GM23338 (cell line): ENCODE results near the gene PPM1H. TPM values are rescaled to one million over a fixed set of nuclear protein-coding genes. Genes with fewer than 3 reads are reported as not detected.

Source experiments
- ATAC-seq: fragments of 200-7000 bp; cut with Tn5 transposase; 3 replicates; pipeline ENCODE4 v1.9.1; 2020
- DNase-seq: peaks from one replicate; pipeline ENCODE4 v3.0.0-alpha.2; 2015; ENCODE audit warnings: low spot score
- H2AFZ ChIP-seq: fragments of 200-600 bp; sonication (generic); 2 replicates; pipeline ENCODE4 v1.8.0; 2016; ENCODE audit warnings: antibody characterized with exemption, mild to moderate bottlenecking, moderate library complexity
- H3F3A ChIP-seq: fragments of 200-600 bp; sonication (generic); replicated peaks from 2 replicates; pipeline ENCODE4 v1.8.0; 2017; ENCODE audit warnings: antibody characterized with exemption, mixed run types, low read depth
- H3K27ac ChIP-seq: fragments of 200-600 bp; sonication (generic); 2 replicates; pipeline ENCODE4 v1.6.1; 2016; ENCODE audit warnings: low read depth
- H3K27me3 ChIP-seq: fragments of 200-600 bp; sonication (generic); 2 replicates; pipeline ENCODE4 v1.8.0; 2016; ENCODE audit warnings: mild to moderate bottlenecking, mixed run types, moderate library complexity; ENCODE audit not compliant: insufficient read depth
- H3K36me3 ChIP-seq: fragments of 200-600 bp; sonication (generic); 2 replicates; pipeline ENCODE4 v1.8.0; 2016; ENCODE audit warnings: mild to moderate bottlenecking; ENCODE audit not compliant: insufficient read depth
- H3K4me1 ChIP-seq: fragments of 200-600 bp; sonication (generic); 2 replicates; pipeline ENCODE4 v1.8.0; 2016; ENCODE audit warnings: mild to moderate bottlenecking, moderate library complexity; ENCODE audit not compliant: insufficient read depth
- H3K4me2 ChIP-seq: fragments of 200-600 bp; sonication (generic); 2 replicates; pipeline ENCODE4 v1.7.1; 2017; ENCODE audit warnings: mixed run types
- H3K4me3 ChIP-seq: fragments of 200-600 bp; sonication (generic); 2 replicates; pipeline ENCODE4 v1.6.1; 2016; ENCODE audit warnings: mixed run types
- H3K79me2 ChIP-seq: fragments of 200-600 bp; sonication (generic); replicated peaks from 2 replicates; pipeline ENCODE4 v1.8.0; 2017; ENCODE audit warnings: mild to moderate bottlenecking; ENCODE audit not compliant: insufficient read depth
- H3K9me2 ChIP-seq: fragments of 200-600 bp; sonication (generic); 2 replicates; pipeline ENCODE4 v1.8.0; 2017; ENCODE audit not compliant: insufficient read depth
- H4K20me1 ChIP-seq: fragments of 200-600 bp; sonication (generic); replicated peaks from 2 replicates; pipeline ENCODE4 v1.8.0; 2017; ENCODE audit warnings: mild to moderate bottlenecking; ENCODE audit not compliant: insufficient read depth
- H3K27ac Mint-ChIP-seq: 2 replicates; pipeline ENCODE4 v1.8.0; 2020; ENCODE audit warnings: inconsistent platforms, mild to moderate bottlenecking, moderate library complexity, mixed read lengths
- H3K27me3 Mint-ChIP-seq: 3 replicates; pipeline ENCODE4 v1.8.0; 2022; ENCODE audit warnings: low read depth, mild to moderate bottlenecking, moderate library complexity, mixed read lengths, inconsistent platforms; ENCODE audit not compliant: insufficient read depth, poor library complexity
- H3K36me3 Mint-ChIP-seq: 3 replicates; pipeline ENCODE4 v1.8.0; 2021; ENCODE audit warnings: low read depth, mild to moderate bottlenecking, inconsistent platforms, moderate library complexity, mixed read lengths
- H3K4me1 Mint-ChIP-seq: 3 replicates; pipeline ENCODE4 v1.8.0; 2020; ENCODE audit warnings: mild to moderate bottlenecking, inconsistent platforms, mixed read lengths
- H3K4me3 Mint-ChIP-seq: 3 replicates; pipeline ENCODE4 v1.8.0; 2021; ENCODE audit warnings: moderate library complexity, mild to moderate bottlenecking, inconsistent platforms, mixed read lengths
- H3K9me3 Mint-ChIP-seq: 3 replicates; pipeline ENCODE4 v1.8.0; 2020; ENCODE audit warnings: moderate library complexity, mild to moderate bottlenecking, inconsistent platforms, mixed read lengths
- CTCF ChIP-seq, 2 experiments: fragments of 200-600 bp in 1 of 2; sonication (generic) in 1 of 2; conservative IDR thresholded peaks; 2 replicates each; pipeline versions ENCODE4 v1.5.1 to v1.6.1; 2016 to 2017; ENCODE audit warnings: antibody characterized with exemption in 2 of 2, low read depth in 2 of 2, mild to moderate bottlenecking in 2 of 2, moderate library complexity in 1 of 2
- ETS1 ChIP-seq: IDR thresholded peaks from 2 replicates; pipeline ENCODE4 v1.6.1; 2016; ENCODE audit warnings: antibody characterized with exemption
- EZH2 ChIP-seq: fragments of 200-600 bp; sonication (generic); IDR thresholded peaks from one replicate; pipeline ENCODE4 v1.8.0; 2017; ENCODE audit warnings: antibody characterized with exemption, mild to moderate bottlenecking, low read depth; ENCODE audit not compliant: unreplicated experiment
- POLR2AphosphoS5 ChIP-seq: IDR thresholded peaks from 2 replicates; pipeline ENCODE4 v1.6.1; 2016; ENCODE audit warnings: antibody characterized with exemption, low read depth
- ZNF331 ChIP-seq: fragments of 250-450 bp; sonication (Bioruptor Pico); IDR thresholded peaks from 2 replicates; pipeline ENCODE4 v1.5.0; 2020; ENCODE audit warnings: low read depth, mild to moderate bottlenecking, moderate library complexity
- polyA plus RNA-seq: library from polyadenylated mRNA; unstranded; fragments of >200 nt; fragmentation: Nextera tagmentation; extraction: Ambion mirVana; gene quantifications from 2 replicates; pipeline ENCODE4 v1.2.1, GENCODE V29; 2016
- total RNA-seq: library from RNA; depleted of rRNA; stranded (reverse); fragments of >200 nt; shearing (Covaris generic); gene quantifications from 2 replicates; pipeline ENCODE4 v1.2.3, GENCODE V29; 2014
- TF ChIP-seq, protein P1 (sequence below): fragments of 250-450 bp; sonication (Bioruptor Pico); IDR thresholded peaks from 2 replicates; pipeline ENCODE4 v1.5.0; 2020; ENCODE audit warnings: mild to moderate bottlenecking, moderate library complexity
- TF ChIP-seq, protein P2 (sequence below): IDR thresholded peaks from one replicate; pipeline ENCODE4 v1.6.1; 2018; ENCODE audit warnings: antibody characterized with exemption; ENCODE audit not compliant: unreplicated experiment

Gene PPM1H
- total and polyA plus RNA-seq, 2 experiments from 2014 or later = 11.4 to 41.2 TPM

GRCh38 chr12:62757048-62757447, 177.9 kb downstream of the PPM1H start (continued):
- TF ChIP-seq, protein P1, sequence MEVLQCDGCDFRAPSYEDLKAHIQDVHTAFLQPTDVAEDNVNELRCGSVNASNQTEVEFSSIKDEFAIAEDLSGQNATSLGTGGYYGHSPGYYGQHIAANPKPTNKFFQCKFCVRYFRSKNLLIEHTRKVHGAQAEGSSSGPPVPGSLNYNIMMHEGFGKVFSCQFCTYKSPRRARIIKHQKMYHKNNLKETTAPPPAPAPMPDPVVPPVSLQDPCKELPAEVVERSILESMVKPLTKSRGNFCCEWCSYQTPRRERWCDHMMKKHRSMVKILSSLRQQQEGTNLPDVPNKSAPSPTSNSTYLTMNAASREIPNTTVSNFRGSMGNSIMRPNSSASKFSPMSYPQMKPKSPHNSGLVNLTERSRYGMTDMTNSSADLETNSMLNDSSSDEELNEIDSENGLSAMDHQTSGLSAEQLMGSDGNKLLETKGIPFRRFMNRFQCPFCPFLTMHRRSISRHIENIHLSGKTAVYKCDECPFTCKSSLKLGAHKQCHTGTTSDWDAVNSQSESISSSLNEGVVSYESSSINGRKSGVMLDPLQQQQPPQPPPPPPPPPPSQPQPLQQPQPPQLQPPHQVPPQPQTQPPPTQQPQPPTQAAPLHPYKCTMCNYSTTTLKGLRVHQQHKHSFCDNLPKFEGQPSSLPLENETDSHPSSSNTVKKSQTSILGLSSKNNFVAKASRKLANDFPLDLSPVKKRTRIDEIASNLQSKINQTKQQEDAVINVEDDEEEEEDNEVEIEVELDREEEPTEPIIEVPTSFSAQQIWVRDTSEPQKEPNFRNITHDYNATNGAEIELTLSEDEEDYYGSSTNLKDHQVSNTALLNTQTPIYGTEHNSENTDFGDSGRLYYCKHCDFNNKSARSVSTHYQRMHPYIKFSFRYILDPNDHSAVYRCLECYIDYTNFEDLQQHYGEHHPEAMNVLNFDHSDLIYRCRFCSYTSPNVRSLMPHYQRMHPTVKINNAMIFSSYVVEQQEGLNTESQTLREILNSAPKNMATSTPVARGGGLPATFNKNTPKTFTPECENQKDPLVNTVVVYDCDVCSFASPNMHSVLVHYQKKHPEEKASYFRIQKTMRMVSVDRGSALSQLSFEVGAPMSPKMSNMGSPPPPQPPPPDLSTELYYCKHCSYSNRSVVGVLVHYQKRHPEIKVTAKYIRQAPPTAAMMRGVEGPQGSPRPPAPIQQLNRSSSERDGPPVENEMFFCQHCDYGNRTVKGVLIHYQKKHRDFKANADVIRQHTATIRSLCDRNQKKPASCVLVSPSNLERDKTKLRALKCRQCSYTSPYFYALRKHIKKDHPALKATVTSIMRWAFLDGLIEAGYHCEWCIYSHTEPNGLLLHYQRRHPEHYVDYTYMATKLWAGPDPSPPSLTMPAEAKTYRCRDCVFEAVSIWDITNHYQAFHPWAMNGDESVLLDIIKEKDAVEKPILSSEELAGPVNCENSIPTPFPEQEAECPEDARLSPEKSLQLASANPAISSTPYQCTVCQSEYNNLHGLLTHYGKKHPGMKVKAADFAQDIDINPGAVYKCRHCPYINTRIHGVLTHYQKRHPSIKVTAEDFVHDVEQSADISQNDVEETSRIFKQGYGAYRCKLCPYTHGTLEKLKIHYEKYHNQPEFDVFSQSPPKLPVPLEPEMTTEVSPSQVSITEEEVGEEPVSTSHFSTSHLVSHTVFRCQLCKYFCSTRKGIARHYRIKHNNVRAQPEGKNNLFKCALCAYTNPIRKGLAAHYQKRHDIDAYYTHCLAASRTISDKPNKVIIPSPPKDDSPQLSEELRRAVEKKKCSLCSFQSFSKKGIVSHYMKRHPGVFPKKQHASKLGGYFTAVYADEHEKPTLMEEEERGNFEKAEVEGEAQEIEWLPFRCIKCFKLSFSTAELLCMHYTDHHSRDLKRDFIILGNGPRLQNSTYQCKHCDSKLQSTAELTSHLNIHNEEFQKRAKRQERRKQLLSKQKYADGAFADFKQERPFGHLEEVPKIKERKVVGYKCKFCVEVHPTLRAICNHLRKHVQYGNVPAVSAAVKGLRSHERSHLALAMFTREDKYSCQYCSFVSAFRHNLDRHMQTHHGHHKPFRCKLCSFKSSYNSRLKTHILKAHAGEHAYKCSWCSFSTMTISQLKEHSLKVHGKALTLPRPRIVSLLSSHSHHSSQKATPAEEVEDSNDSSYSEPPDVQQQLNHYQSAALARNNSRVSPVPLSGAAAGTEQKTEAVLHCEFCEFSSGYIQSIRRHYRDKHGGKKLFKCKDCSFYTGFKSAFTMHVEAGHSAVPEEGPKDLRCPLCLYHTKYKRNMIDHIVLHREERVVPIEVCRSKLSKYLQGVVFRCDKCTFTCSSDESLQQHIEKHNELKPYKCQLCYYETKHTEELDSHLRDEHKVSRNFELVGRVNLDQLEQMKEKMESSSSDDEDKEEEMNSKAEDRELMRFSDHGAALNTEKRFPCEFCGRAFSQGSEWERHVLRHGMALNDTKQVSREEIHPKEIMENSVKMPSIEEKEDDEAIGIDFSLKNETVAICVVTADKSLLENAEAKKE (CRISPR knock-in tag) = no peak
- no peak for TF ChIP-seq ETS1
- no peak for TF ChIP-seq POLR2AphosphoS5
- no peak for TF ChIP-seq EZH2
- no peak for TF ChIP-seq CTCF (conservative IDR thresholded peaks at IDR 0.05; ENCODE audit: low read depth in 2 of 2)

GRCh38 chr12:62754706-62755105, 180.2 kb downstream of the PPM1H start:
- H3K4me1 Mint-ChIP-seq = peaks cover 10% of the 10 kb centered on the region
- no peak for ATAC-seq
- peaks cover 2% of the 10 kb centered on the region for H3K27me3 Mint-ChIP-seq
- peaks cover 14% of the 10 kb centered on the region for H3K9me3 Mint-ChIP-seq
- Histone ChIP-seq H3K27ac (no peak overlapping the region), H3K27me3 (no peaks in the 10 kb centered on the region), H3K79me2 (no peaks in the 10 kb centered on the region), H2AFZ (no peak overlapping the region), H3K4me1 (peaks cover 11% of the 10 kb centered on the region), H3K36me3 (no peaks in the 10 kb centered on the region), H3F3A (no peaks in the 10 kb centered on the region), H3K4me2 (no peak overlapping the region), H4K20me1 (no peaks in the 10 kb centered on the region), H3K4me3 (no peak overlapping the region), H3K9me2 (peaks cover 7% of the 10 kb centered on the region; the same call in 1 of the 2 replicates)
- DNase-seq = no peak
- no peak overlapping the region for H3K27ac Mint-ChIP-seq
- H3K36me3 Mint-ChIP-seq = peaks cover 34% of the 10 kb centered on the region
- H3K4me3 Mint-ChIP-seq = no peak overlapping the region
- TF ChIP-seq EZH2 = no peak
- TF ChIP-seq ETS1 = no peak
- no peak for TF ChIP-seq CTCF (conservative IDR thresholded peaks at IDR 0.05; ENCODE audit: low read depth in 2 of 2)
- TF ChIP-seq, protein P2, sequence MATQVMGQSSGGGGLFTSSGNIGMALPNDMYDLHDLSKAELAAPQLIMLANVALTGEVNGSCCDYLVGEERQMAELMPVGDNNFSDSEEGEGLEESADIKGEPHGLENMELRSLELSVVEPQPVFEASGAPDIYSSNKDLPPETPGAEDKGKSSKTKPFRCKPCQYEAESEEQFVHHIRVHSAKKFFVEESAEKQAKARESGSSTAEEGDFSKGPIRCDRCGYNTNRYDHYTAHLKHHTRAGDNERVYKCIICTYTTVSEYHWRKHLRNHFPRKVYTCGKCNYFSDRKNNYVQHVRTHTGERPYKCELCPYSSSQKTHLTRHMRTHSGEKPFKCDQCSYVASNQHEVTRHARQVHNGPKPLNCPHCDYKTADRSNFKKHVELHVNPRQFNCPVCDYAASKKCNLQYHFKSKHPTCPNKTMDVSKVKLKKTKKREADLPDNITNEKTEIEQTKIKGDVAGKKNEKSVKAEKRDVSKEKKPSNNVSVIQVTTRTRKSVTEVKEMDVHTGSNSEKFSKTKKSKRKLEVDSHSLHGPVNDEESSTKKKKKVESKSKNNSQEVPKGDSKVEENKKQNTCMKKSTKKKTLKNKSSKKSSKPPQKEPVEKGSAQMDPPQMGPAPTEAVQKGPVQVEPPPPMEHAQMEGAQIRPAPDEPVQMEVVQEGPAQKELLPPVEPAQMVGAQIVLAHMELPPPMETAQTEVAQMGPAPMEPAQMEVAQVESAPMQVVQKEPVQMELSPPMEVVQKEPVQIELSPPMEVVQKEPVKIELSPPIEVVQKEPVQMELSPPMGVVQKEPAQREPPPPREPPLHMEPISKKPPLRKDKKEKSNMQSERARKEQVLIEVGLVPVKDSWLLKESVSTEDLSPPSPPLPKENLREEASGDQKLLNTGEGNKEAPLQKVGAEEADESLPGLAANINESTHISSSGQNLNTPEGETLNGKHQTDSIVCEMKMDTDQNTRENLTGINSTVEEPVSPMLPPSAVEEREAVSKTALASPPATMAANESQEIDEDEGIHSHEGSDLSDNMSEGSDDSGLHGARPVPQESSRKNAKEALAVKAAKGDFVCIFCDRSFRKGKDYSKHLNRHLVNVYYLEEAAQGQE = no peak
- TF ChIP-seq ZNF331 (CRISPR knock-in tag) = no peak
